Epithelial cell of proximal tubule (primary cell): ENCODE measurements around the gene ACER3. TPM values are rescaled to one million over a fixed set of nuclear protein-coding genes. Genes with fewer than 3 reads are reported as not detected.

Experiments
- DNase-seq: peaks from one replicate; pipeline ENCODE4 v3.0.0-alpha.2; 2011; ENCODE audit warnings: low read depth
- H3K4me3 ChIP-seq: 2 replicates; pipeline ENCODE4 v1.5.1; 2011; ENCODE audit warnings: low read depth, mild to moderate bottlenecking, low read length
- CTCF ChIP-seq: conservative IDR thresholded peaks from 2 replicates; pipeline ENCODE4 v1.5.1; 2012; ENCODE audit warnings: low read depth, mild to moderate bottlenecking, low read length
- total RNA-seq: library from RNA; depleted of rRNA; stranded (reverse); fragments of >200 nt; gene quantifications from 2 replicates; pipeline ENCODE4 v1.2.3, GENCODE V29; 2015

The ACER3 gene
- total RNA-seq, 1 donor from 2014 or later: 11.4 TPM

GRCh38 chr11:77064648-77065217 is 204.0 kb downstream of the ACER3 start:
- DNase-seq: no peak
- H3K4me3 ChIP-seq: no peak overlapping the region
- TF ChIP-seq CTCF: no peak

- no peak for TF ChIP-seq CTCF
- DNase-seq: no peak
- peak overlapping the region; percentile 76 for H3K4me3 ChIP-seq
Observed at GRCh38 chr11:77065878-77066228, 205.1 kb downstream of the ACER3 start.

GRCh38 chr11:77066229-77067042 is 205.7 kb downstream of the ACER3 start, which contains the start of gene CAPN5:
Gene CAPN5, plus strand, starts transcription at chr11:77066971. Its CDS starts 17,916 bp downstream, at chr11:77084887.
- TF ChIP-seq CTCF: no peak
- no peak for DNase-seq
- peak within 1 kb of the TSS; percentile 76 for H3K4me3 ChIP-seq

GRCh38 chr11:77067861-77068443 is 207.2 kb downstream of the ACER3 start:
- no peak for DNase-seq
- no peak for TF ChIP-seq CTCF
- peak overlapping the region; percentile 76 for H3K4me3 ChIP-seq

GRCh38 chr11:77068457-77069335 is 208.0 kb downstream of the ACER3 start:
- no peak for DNase-seq
- no peak overlapping the region for H3K4me3 ChIP-seq
- no peak for TF ChIP-seq CTCF

- no peak for TF ChIP-seq CTCF
- H3K4me3 ChIP-seq: no peak overlapping the region
- no peak for DNase-seq
Observed at GRCh38 chr11:77069336-77069968, 208.7 kb downstream of the ACER3 start.
